ENCODE results near the gene RHCG.
"Not testable (repeated sequence)": the region's sequence is repeated elsewhere in the genome, so short reads cannot be mapped to it uniquely, and the experiment has no call there.

RHCG gene

GRCh38 chr15:89477411-89478242 is 18.8 kb downstream of the RHCG start:
- DNase-seq (ENCODE audit: low read depth), result no peak

GRCh38 chr15:89475661-89476060 is 20.7 kb downstream of the RHCG start:
- no peak for DNase-seq (ENCODE audit: low read depth)

- peak; percentile 55 for DNase-seq (ENCODE audit: low read depth)
Observed at GRCh38 chr15:89472785-89473256, 23.6 kb downstream of the RHCG start.

- DNase-seq (ENCODE audit: low read depth), result no peak
Observed at GRCh38 chr15:89469426-89470096, 26.8 kb downstream of the RHCG start.

- DNase-seq (ENCODE audit: low read depth), result not testable (repeated sequence)
Observed at GRCh38 chr15:89468813-89469212, 27.6 kb downstream of the RHCG start.

- DNase-seq (ENCODE audit: low read depth), result no peak
Observed at GRCh38 chr15:89463113-89463512, 33.3 kb downstream of the RHCG start.

- no peak for DNase-seq (ENCODE audit: low read depth)
Observed at GRCh38 chr15:89462198-89462912, 34.0 kb downstream of the RHCG start.

- no peak for DNase-seq (ENCODE audit: low read depth)
Observed at GRCh38 chr15:89461386-89461785, 35.0 kb downstream of the RHCG start.

GRCh38 chr15:89460048-89460447 is 36.3 kb downstream of the RHCG start:
- DNase-seq (ENCODE audit: low read depth), result no peak

GRCh38 chr15:89459271-89460038 is 36.9 kb downstream of the RHCG start:
- no peak for DNase-seq (ENCODE audit: low read depth)

- no peak for DNase-seq (ENCODE audit: low read depth)
Observed at GRCh38 chr15:89458440-89458839, 37.9 kb downstream of the RHCG start.

- DNase-seq (ENCODE audit: low read depth), result no peak
Observed at GRCh38 chr15:89457086-89457485, 39.3 kb downstream of the RHCG start.

- DNase-seq (ENCODE audit: low read depth), result no peak
Observed at GRCh38 chr15:89455535-89455934, 40.8 kb downstream of the RHCG start.

GRCh38 chr15:89452330-89452836 is 44.0 kb downstream of the RHCG start:
- DNase-seq (ENCODE audit: low read depth), result no peak

GRCh38 chr15:89451846-89452245 is 44.5 kb downstream of the RHCG start:
- no peak for DNase-seq (ENCODE audit: low read depth)

GRCh38 chr15:89450076-89451006 is 46.0 kb downstream of the RHCG start:
- DNase-seq (ENCODE audit: low read depth), result no peak

GRCh38 chr15:89448825-89449224 is 47.6 kb downstream of the RHCG start:
- DNase-seq (ENCODE audit: low read depth), result no peak

- DNase-seq (ENCODE audit: low read depth), result no peak
Observed at GRCh38 chr15:89447676-89448075, 48.7 kb downstream of the RHCG start.

- no peak for DNase-seq (ENCODE audit: low read depth)
Observed at GRCh38 chr15:89446255-89446891, 50.0 kb downstream of the RHCG start.

- no peak for DNase-seq (ENCODE audit: low read depth)
Observed at GRCh38 chr15:89445518-89445917, 50.9 kb downstream of the RHCG start.

Data from activated T-cell treated with anti-CD3 and anti-CD28 coated beads for 48 hours (primary cell).